Adipose tissue (tissue), 3 donors: Measurements from ENCODE around the gene CENPVL2. TPM values are rescaled to one million over a fixed set of nuclear protein-coding genes. Genes with fewer than 3 reads are reported as not detected.
"Not testable (repeated sequence)": the region's sequence is repeated elsewhere in the genome, so short reads cannot be mapped to it uniquely, and the experiment has no call there.

Experiments used
- H3K27ac ChIP-seq: one replicate; pipeline ENCODE4 v1.5.1; 2013; ENCODE audit warnings: low read depth, low read length
- WGBS, 3 donors: extraction: QIAGEN DNeasy Blood & Tissue Kit; methylation state at CpG; one replicate each; pipeline ENCODE4 v1.1.7; 2013; 5-methylcytosine and 5-hydroxymethylcytosine counted together
- polyA plus RNA-seq, 3 donors: library from polyadenylated mRNA; stranded (reverse); fragments of 200-250 nt; gene quantifications; one replicate each; pipeline ENCODE4 v1.2.3, GENCODE V29; 2013
- donor health status: healthy with polysubstance abuse.
- donor health status: Bipolar disorder and iron deficiency.
- donor health status: healthy.

CENPVL2 gene
- not detected for polyA plus RNA-seq

- H3K27ac ChIP-seq: not testable (repeated sequence)
- WGBS, 3 donors: no CpG with 5 or more reads among the region's 30 CpGs
Observed at GRCh38 chrX:51682720-51683062, at the start of gene CENPVL2. Gene CENPVL2 (minus strand): TSS chrX:51682831. CDS start chrX:51682831, 0 bp downstream.

- H3K27ac ChIP-seq: no peak overlapping the region
Observed at GRCh38 chrX:51728202-51728601, 45.6 kb upstream of the CENPVL2 start.

GRCh38 chrX:51712943-51713647, 30.5 kb upstream of the CENPVL2 start:
- H3K27ac ChIP-seq: not testable (repeated sequence)
- no CpG with 5 or more reads among the region's 18 CpGs for WGBS, 3 donors

- not testable (repeated sequence) for H3K27ac ChIP-seq
- no CpG with 5 or more reads among the region's 87 CpGs for whole genome bisulfite sequencing, 3 donors
Observed at GRCh38 chrX:51710277-51711164, 27.9 kb upstream of the CENPVL2 start, which contains the start of gene CENPVL1. Gene CENPVL1 (plus strand): TSS chrX:51710512. CDS start chrX:51710512, 0 bp downstream.

GRCh38 chrX:51697397-51697796, 14.8 kb upstream of the CENPVL2 start:
- WGBS, 3 donors: 91 to 94% (median 92%) methylated on average over 8 of the region's 8 CpGs
- H3K27ac ChIP-seq: no peak overlapping the region

- 61 to 75% (median 74%) methylated on average over 6 of the region's 6 CpGs for WGBS, 3 donors
- H3K27ac ChIP-seq: no peak overlapping the region
Observed at GRCh38 chrX:51694254-51694653, 11.6 kb upstream of the CENPVL2 start.

GRCh38 chrX:51681808-51682719, 567 bp downstream of the CENPVL2 start:
- no CpG with 5 or more reads among the region's 88 CpGs for whole genome bisulfite sequencing, 3 donors
- H3K27ac ChIP-seq: not testable (repeated sequence)

GRCh38 chrX:51679689-51680433, 2.8 kb downstream of the CENPVL2 start:
- not testable (repeated sequence) for H3K27ac ChIP-seq
- no CpG with 5 or more reads among the region's 18 CpGs for WGBS, 3 donors

GRCh38 chrX:51665981-51666380, 16.6 kb downstream of the CENPVL2 start:
- H3K27ac ChIP-seq: no peak overlapping the region
- WGBS, 3 donors: 37 to 66% (median 55%) methylated on average over 5 of the region's 5 CpGs

- no peak overlapping the region for H3K27ac ChIP-seq
- 57 to 74% (median 64%) methylated on average over 2 of the region's 2 CpGs for WGBS, 3 donors
Observed at GRCh38 chrX:51643377-51643776, 39.3 kb downstream of the CENPVL2 start.

GRCh38 chrX:51641421-51642021, 41.1 kb downstream of the CENPVL2 start:
- H3K27ac ChIP-seq: no peak overlapping the region
- 27 to 40% (median 30%) methylated on average over 19 of the region's 19 CpGs for WGBS, 3 donors

GRCh38 chrX:51636511-51636910, 46.1 kb downstream of the CENPVL2 start:
- not testable (repeated sequence) for H3K27ac ChIP-seq
- 71 to 85% (median 81%) methylated on average over 7 of the region's 7 CpGs for WGBS, 3 donors

Other genes starting within 250 kb of the CENPVL2 start
- 1 to 10 TPM in 1 of 3 donors, under 1 TPM in 2; 0.22 to 1.1 (median 0.89) TPM for gene NUDT11, start 186.2 kb downstream of the CENPVL2 start, polyA plus RNA-seq
- not detected for gene CENPVL3, start 63.9 kb downstream of the CENPVL2 start, polyA plus RNA-seq
- not detected for gene CENPVL1, start 27.7 kb upstream of the CENPVL2 start, polyA plus RNA-seq
- 1 to 10 TPM; 3.2 to 4.5 (median 4.3) TPM for gene GSPT2, start 60.6 kb upstream of the CENPVL2 start, polyA plus RNA-seq
- 10 to 100 TPM; 26.4 to 33.0 (median 28.6) TPM for gene MAGED1, start 210.8 kb upstream of the CENPVL2 start, polyA plus RNA-seq